ENCODE data around the gene RHEBL1. TPM values are rescaled to one million over a fixed set of nuclear protein-coding genes. Genes with fewer than 3 reads are reported as not detected.

The RHEBL1 gene
- total RNA-seq, 3 donors from 2014 or later, result 0.59 to 1.3 TPM; not detected in 1

- DNase-seq (ENCODE audit: low spot score in 2 of 2), result no peak
- no peaks in the 10 kb centered on the region for H3K9me3 ChIP-seq
- H3K4me1 ChIP-seq, result peaks cover 10 to 32% of the 10 kb centered on the region in 2 donors
- H3K36me3 ChIP-seq, result no peaks in the 10 kb centered on the region
- peak overlapping the region; percentile 92 to 96 (median 94) for H3K4me3 ChIP-seq
- H3K27me3 ChIP-seq, result no peaks in the 10 kb centered on the region
- no peak for TF ChIP-seq POLR2A (IDR thresholded peaks at IDR 0.05)
- TF ChIP-seq CTCF (IDR thresholded peaks at IDR 0.05), result no peak
- no peak for TF ChIP-seq POLR2AphosphoS5 (IDR thresholded peaks at IDR 0.05)
- H3K27ac ChIP-seq, result peak overlapping the region; percentile 88 to 97
- intact Hi-C loops (cut with DNase I; ENCODE audit: low total_unique reads), result no loop called here
Observed at GRCh38 chr12:49058366-49059044, 11.3 kb downstream of the RHEBL1 start.

DNA sequence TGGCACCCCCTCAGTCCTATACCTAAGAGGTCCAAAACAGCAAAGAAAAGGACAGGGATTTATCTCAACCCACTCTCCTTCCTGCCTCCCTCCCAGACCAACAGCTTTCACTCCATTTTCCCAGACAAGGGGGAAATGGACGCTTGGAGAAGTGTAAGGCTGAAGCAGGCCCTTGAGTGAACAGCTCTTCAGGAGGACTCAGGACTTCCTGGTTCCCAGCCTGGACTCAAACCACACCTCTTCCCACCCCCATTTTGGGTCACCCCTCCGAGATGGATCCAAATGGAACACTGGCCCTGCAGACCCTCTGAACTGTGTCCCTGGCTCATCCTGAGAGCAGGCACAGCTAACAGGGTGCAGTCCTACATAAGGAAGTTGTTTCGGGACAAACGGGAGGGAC lies 11.9 kb downstream of the RHEBL1 start:
- no peak for DNase-seq (ENCODE audit: low spot score in 2 of 2)
- Histone ChIP-seq H3K9me3 (no peaks in the 10 kb centered on the region), H3K36me3 (peaks cover 3% of the 10 kb centered on the region), H3K4me3 (peak overlapping the region; percentile 92 to 96 (median 94)), H3K27me3 (no peaks in the 10 kb centered on the region), H3K27ac (peak overlapping the region; percentile 88 to 97), H3K4me1 (peaks cover 10 to 32% of the 10 kb centered on the region in 2 donors)
- TF ChIP-seq POLR2A (IDR thresholded peaks at IDR 0.05) (no peak), CTCF (IDR thresholded peaks at IDR 0.05) (no peak), POLR2AphosphoS5 (IDR thresholded peaks at IDR 0.05) (no peak)
- intact Hi-C loops (cut with DNase I; ENCODE audit: low total_unique reads), result no loop called here

- Histone ChIP-seq H3K9me3 (no peaks in the 10 kb centered on the region), H3K4me1 (peaks cover 10 to 32% of the 10 kb centered on the region in 2 donors), H3K27me3 (no peaks in the 10 kb centered on the region), H3K36me3 (peaks cover 8% of the 10 kb centered on the region), H3K4me3 (peak overlapping the region; percentile 14 to 96 (median 92)), H3K27ac (peak overlapping the region; percentile 57 to 88)
- TF ChIP-seq POLR2A (IDR thresholded peaks at IDR 0.05) (no peak), CTCF (IDR thresholded peaks at IDR 0.05) (no peak), POLR2AphosphoS5 (IDR thresholded peaks at IDR 0.05) (no peak)
- intact Hi-C loops (cut with DNase I; ENCODE audit: low total_unique reads), result no loop called here
- DNase-seq (ENCODE audit: low spot score in 2 of 2), result no peak
Observed at GRCh38 chr12:49055978-49056754, 13.6 kb downstream of the RHEBL1 start.

GRCh38 chr12:49055092-49055491 lies 14.7 kb downstream of the RHEBL1 start:
- Histone ChIP-seq H3K27ac (no peak overlapping the region), H3K4me1 (peaks cover 10 to 32% of the 10 kb centered on the region in 2 donors), H3K27me3 (no peaks in the 10 kb centered on the region), H3K36me3 (peaks cover 16% of the 10 kb centered on the region), H3K9me3 (no peaks in the 10 kb centered on the region), H3K4me3 (no peak overlapping the region)
- TF ChIP-seq POLR2AphosphoS5 (IDR thresholded peaks at IDR 0.05), result no peak
- no peak for TF ChIP-seq POLR2A (IDR thresholded peaks at IDR 0.05)
- no peak for TF ChIP-seq CTCF (IDR thresholded peaks at IDR 0.05)
- no peak for DNase-seq (ENCODE audit: low spot score in 2 of 2)
- intact Hi-C loops (cut with DNase I; ENCODE audit: low total_unique reads), result no loop called here

GRCh38 chr12:49054524-49054923 lies 15.3 kb downstream of the RHEBL1 start:
- H3K4me1 ChIP-seq, result peaks cover 10 to 32% of the 10 kb centered on the region in 2 donors
- peaks cover 16% of the 10 kb centered on the region for H3K36me3 ChIP-seq
- no peak for DNase-seq (ENCODE audit: low spot score in 2 of 2)
- H3K9me3 ChIP-seq, result no peaks in the 10 kb centered on the region
- TF ChIP-seq POLR2AphosphoS5 (IDR thresholded peaks at IDR 0.05) (no peak), POLR2A (IDR thresholded peaks at IDR 0.05) (no peak), CTCF (IDR thresholded peaks at IDR 0.05) (no peak)
- intact Hi-C loops (cut with DNase I; ENCODE audit: low total_unique reads), result no loop called here
- no peak overlapping the region for H3K27ac ChIP-seq
- no peak overlapping the region for H3K4me3 ChIP-seq
- H3K27me3 ChIP-seq, result no peaks in the 10 kb centered on the region

All from breast epithelium (tissue), 4 donors.